GM12878 (cell line): ENCODE data around the gene PKLR. TPM values are rescaled to one million over a fixed set of nuclear protein-coding genes. Genes with fewer than 3 reads are reported as not detected.

Experiments
- ATAC-seq: fragments of 200-7000 bp; cut with Tn5 transposase; 3 replicates; pipeline ENCODE4 v1.9.1; 2020; ENCODE audit warnings: mild to moderate bottlenecking, moderate library complexity
- BruUV-seq: library from RNA; stranded (reverse); fragments of 400-500 nt; replicated peaks from 2 replicates; lab custom pipeline; 2021; lab: Mats Ljungman, UMichigan
- CTCF ChIA-PET: fragments of 300-600 bp; sonication (Branson Sonifier 250); formaldehyde crosslinking; extraction: SDS; loops from one replicate; lab custom pipeline; 2021; ENCODE audit warnings: inconsistent platforms; lab: Yijun Ruan, JAX
- POLR2A ChIA-PET: fragments of 350-600 bp; formaldehyde crosslinking; extraction: SDS; loops from one replicate; lab custom pipeline; 2021; ENCODE audit warnings: inconsistent platforms; lab: Charles Lee
- RAD21 ChIA-PET: fragments of 300-600 bp; sonication (Branson Sonifier 250); formaldehyde crosslinking; loops from one replicate; lab custom pipeline; 2023; ENCODE audit warnings: antibody characterized with exemption; ENCODE audit not compliant: unreplicated experiment; lab: Charles Lee
- SMC1A ChIA-PET: fragments of 300-600 bp; sonication (Branson Sonifier 250); formaldehyde crosslinking; loops from one replicate; lab custom pipeline; 2023; ENCODE audit not compliant: unreplicated experiment, uncharacterized antibody; lab: Charles Lee
- DNase-seq: peaks from one replicate; pipeline ENCODE4 v3.0.0-alpha.2; 2011; ENCODE audit warnings: low read depth, low spot score
- FAIRE-seq: peaks from 3 replicates; lab custom pipeline; 2011; peaks lifted over from hg19 to GRCh38; lab: Jason Lieb, UNC
- H2AFZ ChIP-seq: 2 replicates; pipeline ENCODE4 v1.6.0; 2011; ENCODE audit warnings: low read depth, low read length, control low read depth; ENCODE audit not compliant: control insufficient read depth
- H3K27ac ChIP-seq: 2 replicates; pipeline ENCODE4 v1.5.1; 2011; ENCODE audit warnings: control low read depth; ENCODE audit not compliant: control insufficient read depth, insufficient read depth
- H3K27me3 ChIP-seq, 2 experiments: replicated peaks in 1 of 2; 2 replicates each; pipeline versions ENCODE4 v1.6.0 to v1.6.1; 2011; ENCODE audit warnings: low read length in 1 of 2; ENCODE audit not compliant: control insufficient read depth in 2 of 2, insufficient read depth in 2 of 2
- H3K36me3 ChIP-seq, 2 experiments: 2 replicates each; pipeline ENCODE4 v1.5.1; 2011; ENCODE audit warnings: low read length in 1 of 2; ENCODE audit not compliant: control insufficient read depth in 2 of 2, insufficient read depth in 2 of 2
- H3K4me1 ChIP-seq: 2 replicates; pipeline ENCODE4 v1.6.1; 2011; ENCODE audit warnings: mild to moderate bottlenecking, low read length, moderate library complexity, mixed read lengths; ENCODE audit not compliant: control insufficient read depth, insufficient read depth
- H3K4me2 ChIP-seq: 2 replicates; pipeline ENCODE4 v1.6.0; 2011; ENCODE audit warnings: control low read depth; ENCODE audit not compliant: control insufficient read depth, insufficient read depth
- H3K4me3 ChIP-seq: fragments of 200-600 bp; sonication (generic); 2 replicates; pipeline ENCODE4 v1.5.1; 2016
- H3K79me2 ChIP-seq: 2 replicates; pipeline ENCODE4 v1.6.0; 2011; ENCODE audit warnings: low read length; ENCODE audit not compliant: control insufficient read depth, insufficient read depth
- H3K9ac ChIP-seq: 2 replicates; pipeline ENCODE4 v1.8.0; 2011; ENCODE audit warnings: low read length, control low read depth, mixed read lengths; ENCODE audit not compliant: control insufficient read depth, insufficient read depth
- H3K9me3 ChIP-seq: replicated peaks from 3 replicates; pipeline ENCODE4 v1.5.1; 2011; ENCODE audit warnings: mild to moderate bottlenecking, low read length; ENCODE audit not compliant: control insufficient read depth, insufficient read depth
- H4K20me1 ChIP-seq: 2 replicates; pipeline ENCODE4 v1.6.0; 2011; ENCODE audit not compliant: control insufficient read depth, insufficient read depth
- BHLHE40 ChIP-seq, 2 experiments: fragments of 450-650 bp in 1 of 2; IDR thresholded peaks; 2 replicates each; pipeline ENCODE4 v1.6.1; 2011 to 2017; ENCODE audit warnings: low read depth in 2 of 2, borderline replicate concordance in 1 of 2, improper control_type of control experiment in 1 of 2, low read length in 1 of 2, mild to moderate bottlenecking in 1 of 2
- CBX5 ChIP-seq: sonication (generic); IDR thresholded peaks from 2 replicates; pipeline ENCODE4 v1.6.1; 2016; ENCODE audit warnings: low read depth, moderate library complexity, mild to moderate bottlenecking, inconsistent platforms
- E2F8 ChIP-seq: fragments of 450-650 bp; IDR thresholded peaks from 2 replicates; pipeline ENCODE4 v1.6.1; 2018; ENCODE audit warnings: mild to moderate bottlenecking, low read depth, moderate library complexity; ENCODE audit not compliant: partially characterized antibody
- IKZF1 ChIP-seq: fragments of 450-650 bp; conservative IDR thresholded peaks from 2 replicates; pipeline ENCODE4 v1.6.1; 2017; ENCODE audit warnings: antibody characterized with exemption, mild to moderate bottlenecking
- MEF2A ChIP-seq: IDR thresholded peaks from 2 replicates; pipeline ENCODE4 v1.6.1; 2011; ENCODE audit warnings: low read depth, mild to moderate bottlenecking, low read length, moderate library complexity; ENCODE audit not compliant: insufficient read depth
- NRF1 ChIP-seq: conservative IDR thresholded peaks from 2 replicates; pipeline ENCODE4 v1.6.1; 2011; ENCODE audit warnings: mild to moderate bottlenecking, low read depth, low read length, improper control_type of control experiment
- POLR2AphosphoS5 ChIP-seq: IDR thresholded peaks from 2 replicates; pipeline ENCODE4 v1.6.1; 2011; ENCODE audit warnings: mild to moderate bottlenecking, low read length, inconsistent platforms
- SIN3A ChIP-seq: IDR thresholded peaks from 2 replicates; pipeline ENCODE4 v1.6.1; 2012; ENCODE audit warnings: low read depth, low read length, improper control_type of control experiment
- TBL1XR1 ChIP-seq: IDR thresholded peaks from 2 replicates; pipeline ENCODE4 v1.6.1; 2012; ENCODE audit warnings: low read depth, low read length, improper control_type of control experiment
- ZNF622 ChIP-seq: fragments of 450-650 bp; IDR thresholded peaks from 2 replicates; pipeline ENCODE4 v1.6.1; 2017; ENCODE audit warnings: mild to moderate bottlenecking, inconsistent platforms
- WGBS: methylation state at CpG from one replicate; pipeline ENCODE4 v1.1.6; 2016; ENCODE audit warnings: low lambda C conversion rate; ENCODE audit not compliant: insufficient replicate concordance, insufficient coverage; ENCODE audit errors: missing lambda C conversion rate; 5-methylcytosine and 5-hydroxymethylcytosine counted together
- in situ Hi-C: fragments of 300-500 bp; cut with MboI; formaldehyde crosslinking; loops from 9 replicates; pipeline ENCODE4 v1.14.3; 2018; ENCODE audit warnings: mixed read lengths
- intact Hi-C: fragments of 100-400 bp; cut with micrococcal nuclease; formaldehyde crosslinking; loops from one replicate; pipeline ENCODE4 v1.14.2; 2022; ENCODE audit not compliant: unreplicated experiment
- polyA plus RNA-seq, 11 experiments: library from polyadenylated mRNA; depleted of rRNA in 4 of 11; unstranded in 6 of 11; stranded (reverse) in 5 of 11; fragments of >200 nt; fragmentation: Nextera tagmentation in 4 of 11; fragmentation: Illumina TruSeq in 1 of 11; extraction: Ambion mirVana in 4 of 11; extraction: Trizol in 1 of 11; gene quantifications; 1 replicate in 1 of 11; 2 replicates in 10 of 11; pipeline versions ENCODE4 v1.2.1 to v1.2.3, GENCODE V29; 2011 to 2016; ENCODE audit warnings: inconsistent platforms in 2 of 11, missing spikeins in 2 of 11, low read depth in 1 of 11
- total RNA-seq, 4 experiments: library from RNA; depleted of rRNA in 3 of 4; stranded (reverse); fragments of >200 nt in 3 of 4; fragmentation: Illumina TruSeq in 1 of 4; extraction: Trizol in 1 of 4; gene quantifications; 2 replicates each; pipeline versions ENCODE4 v1.2.1 to v1.2.3, GENCODE V29; 2013 to 2021
- TF ChIP-seq, protein P1 (sequence below): fragments of 450-650 bp; IDR thresholded peaks from 2 replicates; pipeline ENCODE4 v1.6.1; 2017; ENCODE audit warnings: mild to moderate bottlenecking, moderate library complexity

The PKLR gene
- total and polyA plus RNA-seq, 10 of the 15 experiments (the other 5 are each of a cell fraction or from before 2014, with no cell fraction given), result 0.04 to 0.15 (median 0.08) TPM; not detected in 7

GRCh38 chr1:155287987-155288543 lies 13.2 kb downstream of the PKLR start:
- no peak overlapping the region for H2AFZ ChIP-seq
- ChIA-PET RAD21 (no interaction called here), CTCF (no interaction called here), SMC1A (no interaction called here), POLR2A (no interaction called here)
- WGBS, result 85% methylated on average over 21 of the region's 21 CpGs
- in situ Hi-C loops (no loop called here), intact Hi-C loops (no loop called here)
- BruUV-seq, result no TSS peak
- H3K9ac ChIP-seq, result no peak overlapping the region
- TF ChIP-seq BHLHE40 (IDR thresholded peaks at IDR 0.05; ENCODE audit: borderline replicate concordance in 1 of 2, low read depth in 2 of 2, low read length in 1 of 2) (no peak), SIN3A (no peak), IKZF1 (no peak), ZNF622 (no peak), POLR2AphosphoS5 (no peak), E2F8 (no peak), NRF1 (no peak), CBX5 (no peak), MEF2A (no peak), TBL1XR1 (no peak)
- TF ChIP-seq, protein P1, sequence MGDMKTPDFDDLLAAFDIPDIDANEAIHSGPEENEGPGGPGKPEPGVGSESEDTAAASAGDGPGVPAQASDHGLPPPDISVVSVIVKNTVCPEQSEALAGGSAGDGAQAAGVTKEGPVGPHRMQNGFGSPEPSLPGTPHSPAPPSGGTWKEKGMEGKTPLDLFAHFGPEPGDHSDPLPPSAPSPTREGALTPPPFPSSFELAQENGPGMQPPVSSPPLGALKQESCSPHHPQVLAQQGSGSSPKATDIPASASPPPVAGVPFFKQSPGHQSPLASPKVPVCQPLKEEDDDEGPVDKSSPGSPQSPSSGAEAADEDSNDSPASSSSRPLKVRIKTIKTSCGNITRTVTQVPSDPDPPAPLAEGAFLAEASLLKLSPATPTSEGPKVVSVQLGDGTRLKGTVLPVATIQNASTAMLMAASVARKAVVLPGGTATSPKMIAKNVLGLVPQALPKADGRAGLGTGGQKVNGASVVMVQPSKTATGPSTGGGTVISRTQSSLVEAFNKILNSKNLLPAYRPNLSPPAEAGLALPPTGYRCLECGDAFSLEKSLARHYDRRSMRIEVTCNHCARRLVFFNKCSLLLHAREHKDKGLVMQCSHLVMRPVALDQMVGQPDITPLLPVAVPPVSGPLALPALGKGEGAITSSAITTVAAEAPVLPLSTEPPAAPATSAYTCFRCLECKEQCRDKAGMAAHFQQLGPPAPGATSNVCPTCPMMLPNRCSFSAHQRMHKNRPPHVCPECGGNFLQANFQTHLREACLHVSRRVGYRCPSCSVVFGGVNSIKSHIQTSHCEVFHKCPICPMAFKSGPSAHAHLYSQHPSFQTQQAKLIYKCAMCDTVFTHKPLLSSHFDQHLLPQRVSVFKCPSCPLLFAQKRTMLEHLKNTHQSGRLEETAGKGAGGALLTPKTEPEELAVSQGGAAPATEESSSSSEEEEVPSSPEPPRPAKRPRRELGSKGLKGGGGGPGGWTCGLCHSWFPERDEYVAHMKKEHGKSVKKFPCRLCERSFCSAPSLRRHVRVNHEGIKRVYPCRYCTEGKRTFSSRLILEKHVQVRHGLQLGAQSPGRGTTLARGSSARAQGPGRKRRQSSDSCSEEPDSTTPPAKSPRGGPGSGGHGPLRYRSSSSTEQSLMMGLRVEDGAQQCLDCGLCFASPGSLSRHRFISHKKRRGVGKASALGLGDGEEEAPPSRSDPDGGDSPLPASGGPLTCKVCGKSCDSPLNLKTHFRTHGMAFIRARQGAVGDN, result no peak
- ATAC-seq (no peak), FAIRE-seq (no peak), DNase-seq (no peak)
- no peaks in the 10 kb centered on the region for H4K20me1 ChIP-seq
- no peaks in the 10 kb centered on the region for H3K36me3 ChIP-seq
- no peak overlapping the region for H3K27ac ChIP-seq
- H3K4me2 ChIP-seq, result no peak overlapping the region
- H3K27me3 ChIP-seq, result no peaks in the 10 kb centered on the region; a peak in 1 of 4 replicates
- H3K4me3 ChIP-seq, result no peak overlapping the region
- H3K9me3 ChIP-seq, result no peaks in the 10 kb centered on the region
- no peaks in the 10 kb centered on the region for H3K79me2 ChIP-seq
- no peaks in the 10 kb centered on the region for H3K4me1 ChIP-seq
